HepG2 (cell line): ENCODE results near the gene CHCHD6. TPM values are rescaled to one million over a fixed set of nuclear protein-coding genes. Genes with fewer than 3 reads are reported as not detected.

Experiments used
- ATAC-seq: fragments of 200-7000 bp; cut with Tn5 transposase; 3 replicates; pipeline ENCODE4 v1.9.1; 2020; ENCODE audit warnings: mild to moderate bottlenecking, moderate library complexity
- BruUV-seq: library from RNA; stranded (reverse); fragments of 400-500 nt; replicated peaks from 2 replicates; lab custom pipeline; 2021; lab: Mats Ljungman, UMichigan
- CTCF ChIA-PET: fragments of 300-600 bp; formaldehyde crosslinking; extraction: SDS; loops from one replicate; lab custom pipeline; 2021; ENCODE audit warnings: low total read pairs, inconsistent platforms, low intra/inter-chr PET ratio; lab: Yijun Ruan, JAX
- POLR2A ChIA-PET: fragments of 350-600 bp; sonication (Branson Sonifier 250); formaldehyde crosslinking; loops from one replicate; lab custom pipeline; 2020; ENCODE audit warnings: antibody characterized with exemption, inconsistent platforms; lab: Yijun Ruan, JAX
- DNase-seq: peaks from one replicate; pipeline ENCODE4 v3.0.0-alpha.2; 2015; ENCODE audit warnings: low spot score
- FAIRE-seq: peaks from 3 replicates; lab custom pipeline; 2011; peaks lifted over from hg19 to GRCh38; lab: Jason Lieb, UNC
- H2AFZ ChIP-seq: one replicate; pipeline ENCODE4 v1.6.1; 2011; ENCODE audit warnings: low read length, inconsistent platforms
- H3K27ac ChIP-seq: fragments of 300-600 bp; 3 replicates; pipeline ENCODE4 v1.8.0; 2011; ENCODE audit warnings: mixed run types, mild to moderate bottlenecking, mixed read lengths, low read length, inconsistent platforms; ENCODE audit not compliant: insufficient read depth; ENCODE audit errors: extremely low read length
- H3K27me3 ChIP-seq, 2 experiments: fragments of 200-600 bp in 1 of 2; 2 replicates in 1 of 2; 3 replicates in 1 of 2; pipeline versions ENCODE4 v1.6.0 to v1.8.0; 2011; ENCODE audit warnings: low read length in 2 of 2, mild to moderate bottlenecking in 2 of 2, moderate library complexity in 2 of 2, inconsistent platforms in 1 of 2; ENCODE audit not compliant: insufficient read depth in 2 of 2, control insufficient read depth in 1 of 2
- H3K36me3 ChIP-seq, 2 experiments: fragments of 200-600 bp in 1 of 2; replicated peaks in 1 of 2; 2 replicates in 1 of 2; 3 replicates in 1 of 2; pipeline versions ENCODE4 v1.5.1 to v1.8.0; 2011; ENCODE audit warnings: low read length in 2 of 2, inconsistent platforms in 1 of 2; ENCODE audit not compliant: insufficient read depth in 2 of 2, control insufficient read depth in 1 of 2
- H3K4me1 ChIP-seq: 2 replicates; pipeline ENCODE4 v1.5.1; 2012; ENCODE audit warnings: low read length, inconsistent platforms; ENCODE audit not compliant: insufficient read depth
- H3K4me2 ChIP-seq: 2 replicates; pipeline ENCODE4 v1.6.0; 2011; ENCODE audit warnings: low read depth, low read length, inconsistent platforms
- H3K4me3 ChIP-seq, 3 experiments: fragments of 200-600 bp in 1 of 3; sonication (generic), shearing (Covaris generic) in 1 of 3; replicated peaks in 1 of 3; 2 replicates each; pipeline ENCODE4 v1.5.1; 2011 to 2016; ENCODE audit warnings: low read length in 3 of 3, inconsistent platforms in 2 of 3, low read depth in 2 of 3, mild to moderate bottlenecking in 2 of 3, control low read depth in 1 of 3, mixed read lengths in 1 of 3; ENCODE audit not compliant: insufficient read depth in 1 of 3
- H3K79me2 ChIP-seq: one replicate; pipeline ENCODE4 v1.6.1; 2011; ENCODE audit warnings: low read length, inconsistent platforms; ENCODE audit not compliant: insufficient read depth
- H3K9ac ChIP-seq: 2 replicates; pipeline ENCODE4 v1.6.0; 2011; ENCODE audit warnings: mild to moderate bottlenecking, low read depth, low read length, inconsistent platforms; ENCODE audit not compliant: insufficient read depth
- H3K9me3 ChIP-seq: 2 replicates; pipeline ENCODE4 v1.5.1; 2012; ENCODE audit warnings: mild to moderate bottlenecking, low read length
- H4K20me1 ChIP-seq: 2 replicates; pipeline ENCODE4 v1.6.0; 2011; ENCODE audit warnings: inconsistent platforms, mild to moderate bottlenecking, low read length, moderate library complexity; ENCODE audit not compliant: insufficient read depth
- ARID2 ChIP-seq: sonication (generic); formaldehyde crosslinking; IDR thresholded peaks from 2 replicates; pipeline ENCODE4 v1.8.1; 2022; ENCODE audit warnings: mild to moderate bottlenecking, missing genetic modification reagents, borderline replicate concordance
- FOXK2 ChIP-seq: fragments of 450-650 bp; IDR thresholded peaks from 2 replicates; pipeline ENCODE4 v1.6.1; 2016
- HOXA3 ChIP-seq: sonication (generic); formaldehyde crosslinking; IDR thresholded peaks from 2 replicates; pipeline ENCODE4 v1.5.0; 2020; ENCODE audit warnings: missing genetic modification reagents
- IRF9 ChIP-seq: sonication (generic); formaldehyde crosslinking; IDR thresholded peaks from 2 replicates; pipeline ENCODE4 v1.8.0; 2022; ENCODE audit warnings: missing genetic modification reagents, mild to moderate bottlenecking, borderline replicate concordance
- KDM5B ChIP-seq: sonication (generic); formaldehyde crosslinking; IDR thresholded peaks from 2 replicates; pipeline ENCODE4 v1.4.0; 2020; ENCODE audit warnings: missing genetic modification reagents, mild to moderate bottlenecking, borderline replicate concordance
- MEIS1 ChIP-seq: sonication (generic); formaldehyde crosslinking; IDR thresholded peaks from 2 replicates; pipeline ENCODE4 v1.9.0; 2021; ENCODE audit warnings: mild to moderate bottlenecking, missing genetic modification reagents, moderate library complexity, borderline replicate concordance
- NFE2 ChIP-seq: sonication (generic); formaldehyde crosslinking; IDR thresholded peaks from 2 replicates; pipeline ENCODE4 v1.4.0; 2020; ENCODE audit warnings: missing genetic modification reagents
- PBX3 ChIP-seq: sonication (generic); formaldehyde crosslinking; IDR thresholded peaks from 2 replicates; pipeline ENCODE4 v1.8.1; 2023; ENCODE audit warnings: missing genetic modification reagents, inconsistent platforms, borderline replicate concordance
- PCBP1 ChIP-seq: fragments of 200-400 bp; formaldehyde crosslinking; IDR thresholded peaks from 2 replicates; pipeline ENCODE4 v1.6.1; 2017; ENCODE audit warnings: mild to moderate bottlenecking, low read depth, low read length, borderline replicate concordance
- PRPF4 ChIP-seq: fragments of 200-400 bp; formaldehyde crosslinking; IDR thresholded peaks from 2 replicates; pipeline ENCODE4 v1.6.1; 2016; ENCODE audit warnings: low read length, low read depth; ENCODE audit not compliant: poor library complexity, severe bottlenecking
- TGIF2 ChIP-seq: IDR thresholded peaks from 2 replicates; pipeline ENCODE4 v1.6.1; 2016; ENCODE audit warnings: control low read depth, missing compliant biosample characterization
- XRCC5 ChIP-seq: fragments of 200-400 bp; formaldehyde crosslinking; optimal IDR thresholded peaks from 2 replicates; pipeline ENCODE3; 2017; ENCODE audit warnings: mild to moderate bottlenecking, low read length
- ZNF17 ChIP-seq: sonication (generic); formaldehyde crosslinking; IDR thresholded peaks from 2 replicates; pipeline ENCODE4 v1.5.0; 2020; ENCODE audit warnings: mild to moderate bottlenecking, missing genetic modification reagents
- ZNF224 ChIP-seq: sonication (generic); formaldehyde crosslinking; IDR thresholded peaks from 2 replicates; pipeline ENCODE4 v1.5.0; 2020; ENCODE audit warnings: mild to moderate bottlenecking, missing genetic modification reagents
- ZNF557 ChIP-seq: sonication (generic); formaldehyde crosslinking; IDR thresholded peaks from 2 replicates; pipeline ENCODE4 v1.4.0; 2020; ENCODE audit warnings: missing genetic modification reagents
- ZNF678 ChIP-seq: sonication (generic); formaldehyde crosslinking; IDR thresholded peaks from 2 replicates; pipeline ENCODE4 v1.4.0; 2020; ENCODE audit warnings: mild to moderate bottlenecking, missing genetic modification reagents
- WGBS: methylation state at CpG from one replicate; pipeline ENCODE4 v1.1.6; 2017; ENCODE audit warnings: low lambda C conversion rate; 5-methylcytosine and 5-hydroxymethylcytosine counted together
- in situ Hi-C: cut with HindIII; loops from 2 replicates; pipeline ENCODE4 v1.10.0; 2017; ENCODE audit warnings: low pct_unique_long_range_greater_than_20kb; ENCODE audit not compliant: extremely low pct_ligation_motif_present
- intact Hi-C: fragments of 100-400 bp; cut with micrococcal nuclease; formaldehyde crosslinking; loops from one replicate; pipeline ENCODE4 v1.10.0; 2022; ENCODE audit not compliant: unreplicated experiment
- polyA plus RNA-seq, 8 experiments: library from polyadenylated mRNA; depleted of rRNA in 3 of 8; stranded (reverse) in 7 of 8; unstranded in 1 of 8; fragments of >200 nt; fragmentation: Illumina TruSeq in 4 of 8; extraction: Trizol in 4 of 8; gene quantifications; 2 replicates each; pipeline versions ENCODE4 v1.2.1 to v1.2.3, GENCODE V29; 2011 to 2016; ENCODE audit warnings: low read depth in 4 of 8, missing spikeins in 1 of 8, mixed read lengths in 1 of 8; ENCODE audit not compliant: insufficient read depth in 1 of 8
- total RNA-seq, 5 experiments: library from RNA; depleted of rRNA; stranded (reverse); fragments of >200 nt; fragmentation: Illumina TruSeq; extraction: Trizol; gene quantifications; 2 replicates each; pipeline ENCODE4 v1.2.3, GENCODE V29; 2016; ENCODE audit warnings: low read depth in 1 of 5
- TF ChIP-seq, protein P1 (sequence below): sonication (generic); formaldehyde crosslinking; IDR thresholded peaks from 2 replicates; pipeline ENCODE4 v1.9.0; 2021; ENCODE audit warnings: missing genetic modification reagents, borderline replicate concordance
- TF ChIP-seq, protein P2 (sequence below): sonication (generic); formaldehyde crosslinking; IDR thresholded peaks from 2 replicates; pipeline ENCODE4 v1.4.0; 2020; ENCODE audit warnings: missing genetic modification reagents, borderline replicate concordance

The CHCHD6 gene
- total and polyA plus RNA-seq, 2 of the 13 experiments (the other 11 are each of a cell fraction or from before 2014, with no cell fraction given) = 20.3 to 20.8 TPM

DNA sequence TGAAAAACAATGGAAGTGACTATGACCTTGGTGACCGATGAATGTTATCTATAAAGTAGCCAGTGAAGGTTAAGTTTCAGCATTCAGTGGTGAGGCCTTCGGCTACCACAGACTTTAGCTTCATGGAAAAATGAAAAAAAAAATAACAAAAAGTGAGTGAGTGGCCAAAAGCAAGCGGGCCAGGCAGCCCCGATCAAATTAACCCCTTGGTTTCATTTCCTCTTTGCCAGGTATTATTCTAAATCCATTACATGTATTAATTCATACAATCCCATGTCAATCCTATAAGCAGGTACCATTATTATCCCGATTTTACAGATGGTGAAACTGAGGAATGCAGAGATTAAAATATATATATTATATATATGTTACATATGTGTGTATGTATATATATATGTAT is 21.0 kb upstream of the CHCHD6 start:
- CTCF ChIA-PET = no interaction called here
- no TSS peak for BruUV-seq
- in situ Hi-C loops (no loop called here), intact Hi-C loops (no loop called here)
- Histone ChIP-seq H2AFZ (no peak overlapping the region), H3K9ac (no peak overlapping the region), H3K4me2 (no peak overlapping the region), H3K36me3 (no peaks in the 10 kb centered on the region), H3K79me2 (no peaks in the 10 kb centered on the region), H3K27ac (no peak overlapping the region), H3K4me1 (peaks cover 17% of the 10 kb centered on the region), H4K20me1 (no peaks in the 10 kb centered on the region; the same call in 1 of the 2 replicates), H3K4me3 (no peak overlapping the region), H3K9me3 (no peaks in the 10 kb centered on the region), H3K27me3 (peaks cover 5 to 43% of the 10 kb centered on the region in 2 experiments; a peak in 4 of 5 replicates)
- no peak for TF ChIP-seq ZNF557 (CRISPR knock-in tag)
- no peak for TF ChIP-seq ARID2 (CRISPR knock-in tag)
- TF ChIP-seq PCBP1 = no peak
- no peak for TF ChIP-seq PRPF4
- no peak for TF ChIP-seq NFE2 (CRISPR knock-in tag)
- TF ChIP-seq TGIF2 = no peak
- TF ChIP-seq ZNF678 (CRISPR knock-in tag) = no peak
- TF ChIP-seq, protein P1, sequence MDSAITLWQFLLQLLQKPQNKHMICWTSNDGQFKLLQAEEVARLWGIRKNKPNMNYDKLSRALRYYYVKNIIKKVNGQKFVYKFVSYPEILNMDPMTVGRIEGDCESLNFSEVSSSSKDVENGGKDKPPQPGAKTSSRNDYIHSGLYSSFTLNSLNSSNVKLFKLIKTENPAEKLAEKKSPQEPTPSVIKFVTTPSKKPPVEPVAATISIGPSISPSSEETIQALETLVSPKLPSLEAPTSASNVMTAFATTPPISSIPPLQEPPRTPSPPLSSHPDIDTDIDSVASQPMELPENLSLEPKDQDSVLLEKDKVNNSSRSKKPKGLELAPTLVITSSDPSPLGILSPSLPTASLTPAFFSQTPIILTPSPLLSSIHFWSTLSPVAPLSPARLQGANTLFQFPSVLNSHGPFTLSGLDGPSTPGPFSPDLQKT = no peak
- no peak for TF ChIP-seq MEIS1 (CRISPR knock-in tag)
- no peak for TF ChIP-seq ZNF224
- no peak for TF ChIP-seq KDM5B
- no peak for TF ChIP-seq XRCC5
- TF ChIP-seq, protein P2, sequence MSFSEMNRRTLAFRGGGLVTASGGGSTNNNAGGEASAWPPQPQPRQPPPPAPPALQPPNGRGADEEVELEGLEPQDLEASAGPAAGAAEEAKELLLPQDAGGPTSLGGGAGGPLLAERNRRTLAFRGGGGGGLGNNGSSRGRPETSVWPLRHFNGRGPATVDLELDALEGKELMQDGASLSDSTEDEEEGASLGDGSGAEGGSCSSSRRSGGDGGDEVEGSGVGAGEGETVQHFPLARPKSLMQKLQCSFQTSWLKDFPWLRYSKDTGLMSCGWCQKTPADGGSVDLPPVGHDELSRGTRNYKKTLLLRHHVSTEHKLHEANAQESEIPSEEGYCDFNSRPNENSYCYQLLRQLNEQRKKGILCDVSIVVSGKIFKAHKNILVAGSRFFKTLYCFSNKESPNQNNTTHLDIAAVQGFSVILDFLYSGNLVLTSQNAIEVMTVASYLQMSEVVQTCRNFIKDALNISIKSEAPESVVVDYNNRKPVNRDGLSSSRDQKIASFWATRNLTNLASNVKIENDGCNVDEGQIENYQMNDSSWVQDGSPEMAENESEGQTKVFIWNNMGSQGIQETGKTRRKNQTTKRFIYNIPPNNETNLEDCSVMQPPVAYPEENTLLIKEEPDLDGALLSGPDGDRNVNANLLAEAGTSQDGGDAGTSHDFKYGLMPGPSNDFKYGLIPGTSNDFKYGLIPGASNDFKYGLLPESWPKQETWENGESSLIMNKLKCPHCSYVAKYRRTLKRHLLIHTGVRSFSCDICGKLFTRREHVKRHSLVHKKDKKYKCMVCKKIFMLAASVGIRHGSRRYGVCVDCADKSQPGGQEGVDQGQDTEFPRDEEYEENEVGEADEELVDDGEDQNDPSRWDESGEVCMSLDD (CRISPR knock-in tag) = no peak
- no peak for TF ChIP-seq IRF9 (CRISPR knock-in tag)
- TF ChIP-seq HOXA3 (CRISPR knock-in tag) = no peak
- TF ChIP-seq FOXK2 = no peak
- no peak for TF ChIP-seq ZNF17 (CRISPR knock-in tag)
- no peak for TF ChIP-seq PBX3
- DNase-seq (no peak), FAIRE-seq (no peak), ATAC-seq (no peak)
- WGBS = 3% methylated on average over 5 of the region's 5 CpGs
- POLR2A ChIA-PET = no interaction called here
